GM12891 (cell line): ENCODE results near the gene TBC1D8.

Experiments
- PAX5 ChIP-seq: IDR thresholded peaks from 2 replicates; pipeline ENCODE4 v1.6.1; 2011; ENCODE audit warnings: low read length, moderate library complexity, mild to moderate bottlenecking; ENCODE audit not compliant: insufficient read depth, severe bottlenecking
- POLR2A ChIP-seq: IDR thresholded peaks from 2 replicates; pipeline ENCODE4 v1.6.1; 2011; ENCODE audit warnings: low read depth, low read length, control low read depth
- POLR2AphosphoS5 ChIP-seq: IDR thresholded peaks from 2 replicates; pipeline ENCODE4 v1.6.1; 2011; ENCODE audit warnings: low read depth, low read length, control low read depth
- POU2F2 ChIP-seq: IDR thresholded peaks from 2 replicates; pipeline ENCODE4 v1.6.1; 2011; ENCODE audit warnings: low read depth, mild to moderate bottlenecking, control low read depth, low read length, moderate library complexity
- SPI1 ChIP-seq: IDR thresholded peaks from 2 replicates; pipeline ENCODE4 v1.6.1; 2011; ENCODE audit warnings: low read depth, low read length, control low read depth
- TAF1 ChIP-seq: IDR thresholded peaks from 2 replicates; pipeline ENCODE4 v1.6.1; 2011; ENCODE audit warnings: low read depth, low read length, control low read depth

DNA sequence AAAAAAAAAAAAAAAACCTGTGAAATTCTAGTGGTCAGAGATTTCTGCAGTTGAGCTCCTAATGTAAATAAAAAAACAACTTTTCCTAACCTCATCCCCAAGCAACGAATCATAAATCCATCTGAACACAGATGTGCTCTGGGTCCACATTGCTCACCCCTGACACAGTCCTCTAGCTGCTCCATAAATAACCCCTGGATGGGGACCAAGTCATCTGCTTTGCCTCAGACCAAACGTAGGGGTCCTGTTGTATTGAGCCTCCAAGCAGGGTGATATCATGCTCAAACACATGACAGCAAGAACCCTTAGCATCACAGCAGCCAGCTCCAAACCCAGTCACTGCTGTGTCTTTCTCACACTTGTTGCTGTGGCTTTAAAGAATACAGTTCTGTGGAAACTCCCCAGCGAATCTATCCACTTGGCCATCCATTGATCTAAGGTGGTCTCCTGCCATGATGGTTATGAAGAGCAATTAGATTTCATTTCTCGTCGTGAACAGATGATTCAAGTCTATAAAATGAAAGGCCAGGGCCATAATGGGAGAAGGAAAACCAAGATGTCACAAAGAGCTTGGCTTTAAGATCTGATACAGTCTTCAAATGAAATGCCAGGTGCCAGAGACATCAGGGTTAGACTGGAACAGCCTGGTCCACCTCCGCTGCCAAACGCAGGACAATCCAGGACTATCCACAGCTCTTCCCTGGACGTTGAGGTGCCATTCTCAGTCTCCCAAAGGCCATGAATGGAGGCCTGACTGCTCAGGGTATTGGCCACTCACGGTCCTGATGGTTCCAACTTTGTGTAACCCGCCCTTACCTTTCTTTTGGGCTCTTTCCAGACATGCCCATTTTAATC, 39.0 kb downstream of the TBC1D8 start:
- TF ChIP-seq POLR2AphosphoS5 (no peak), TAF1 (no peak), POLR2A (no peak), SPI1 (no peak), PAX5 (no peak), POU2F2 (no peak)
